Measurements from ENCODE around the gene MBP.

- TF ChIP-seq POLR2AphosphoS5 (IDR thresholded peaks at IDR 0.05; ENCODE audit: borderline replicate concordance, low read depth, low read length) (no peak), EZH2 (IDR thresholded peaks at IDR 0.05) (no peak)
Measured at GRCh38 chr18:76985951-76986236, 146.7 kb downstream of the MBP start.
